ENCODE measurements around the gene NGLY1.

NGLY1 gene

DNA sequence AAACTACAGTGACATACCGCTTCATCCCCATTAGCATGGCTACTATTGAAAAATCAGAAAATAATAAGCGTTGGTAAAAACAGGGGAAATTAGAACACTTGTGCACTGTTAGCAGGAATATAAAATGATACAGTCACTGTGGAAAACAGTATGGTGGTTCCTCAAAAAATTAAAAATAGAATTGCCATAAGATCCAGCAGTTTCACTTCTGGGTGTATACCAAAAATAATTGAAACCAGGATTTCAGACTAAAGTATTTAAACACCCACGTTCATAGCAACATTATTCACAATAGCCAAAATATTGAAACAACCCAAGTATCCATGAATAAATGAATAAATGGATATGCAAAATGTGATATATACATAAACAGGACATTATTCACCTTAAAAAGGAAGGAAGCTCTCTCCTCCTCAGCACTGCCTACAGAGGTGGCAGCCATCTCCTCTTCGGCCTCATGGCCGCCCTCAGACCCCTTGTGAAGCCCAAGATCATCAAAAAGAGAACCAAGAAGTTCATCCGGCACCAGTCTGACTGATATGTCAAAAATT lies 34.1 kb downstream of the NGLY1 start:
- TF ChIP-seq CTCF (IDR thresholded peaks at IDR 0.05; ENCODE audit: low read depth, low read length, missing control alignments), result no peak
- in situ Hi-C loops (cut with HindIII; ENCODE audit: low sequenced_read_pairs), result no loop called here
- no peak for DNase-seq (ENCODE audit: low read depth)
- no peak overlapping the region for H3K4me3 ChIP-seq (ENCODE audit: low read depth, low read length)

DNA sequence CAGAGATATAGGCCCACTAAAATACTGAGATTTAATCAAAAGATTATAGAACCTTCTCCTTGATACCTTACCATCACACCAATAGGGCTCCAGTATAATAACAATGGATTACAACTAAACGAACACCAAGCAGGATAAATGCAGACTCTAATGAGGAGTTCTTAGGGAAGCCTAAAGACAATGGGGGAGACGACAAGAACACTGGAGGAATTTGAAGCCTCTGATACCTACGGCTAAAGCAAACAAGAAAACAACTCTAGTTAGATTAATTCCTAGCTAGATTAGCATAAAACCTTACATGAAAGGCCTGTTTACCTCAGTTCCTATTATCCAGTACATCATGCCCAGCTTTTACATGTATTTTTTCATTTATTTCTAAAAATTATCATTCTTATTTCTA lies 35.1 kb downstream of the NGLY1 start:
- TF ChIP-seq CTCF (IDR thresholded peaks at IDR 0.05; ENCODE audit: low read depth, low read length, missing control alignments), result no peak

DNA sequence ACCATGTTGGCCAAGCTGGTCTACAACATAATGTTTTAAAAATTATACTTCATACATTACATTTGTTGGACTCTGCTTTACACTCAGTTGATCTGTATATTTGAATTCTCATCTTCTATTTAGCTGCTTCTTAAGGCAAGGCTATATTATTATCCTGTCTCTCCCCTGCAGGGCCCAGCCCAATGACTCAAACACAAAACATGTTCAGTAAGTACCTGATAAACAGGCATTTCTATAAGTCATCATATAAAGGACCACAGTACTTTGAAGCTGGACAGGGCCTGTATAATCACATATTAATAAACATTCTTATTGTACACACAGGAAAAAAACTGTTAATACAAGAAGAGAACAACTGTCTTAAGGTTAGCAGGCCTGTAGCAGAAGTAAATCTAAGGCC lies 36.2 kb downstream of the NGLY1 start:
- DNase-seq (ENCODE audit: low read depth), result no peak
- in situ Hi-C loops (cut with HindIII; ENCODE audit: low sequenced_read_pairs), result no loop called here
- TF ChIP-seq CTCF (IDR thresholded peaks at IDR 0.05; ENCODE audit: low read depth, low read length, missing control alignments), result no peak
- no peak overlapping the region for H3K4me3 ChIP-seq (ENCODE audit: low read depth, low read length)

More for the DNA sequence above, 35.1 kb downstream of the NGLY1 start:
- no peak for DNase-seq (ENCODE audit: low read depth)
- in situ Hi-C loops (cut with HindIII; ENCODE audit: low sequenced_read_pairs), result no loop called here
- no peak overlapping the region for H3K4me3 ChIP-seq (ENCODE audit: low read depth, low read length)

DNA sequence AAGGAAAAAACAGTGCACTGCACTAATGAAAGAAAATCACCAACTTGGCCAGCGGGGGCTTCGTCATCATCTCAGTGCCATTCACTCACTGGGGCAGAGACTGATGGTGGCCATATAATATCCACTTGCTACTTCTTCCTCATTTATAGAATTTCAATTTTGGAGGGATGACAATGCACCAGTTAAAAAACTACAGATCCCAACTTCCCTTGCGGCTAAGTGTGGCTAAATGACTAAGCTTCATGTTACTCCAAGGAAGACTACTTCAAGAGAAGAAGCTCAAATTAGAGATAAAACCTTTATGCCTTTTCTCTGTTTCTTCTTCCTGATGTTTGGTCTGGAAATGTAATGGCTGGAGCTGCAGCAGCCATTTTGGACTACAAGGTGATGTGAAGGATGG lies 38.8 kb downstream of the NGLY1 start:
- TF ChIP-seq CTCF (IDR thresholded peaks at IDR 0.05; ENCODE audit: low read depth, low read length, missing control alignments), result no peak
- no peak for DNase-seq (ENCODE audit: low read depth)
- H3K4me3 ChIP-seq (ENCODE audit: low read depth, low read length), result no peak overlapping the region
- in situ Hi-C loops (cut with HindIII; ENCODE audit: low sequenced_read_pairs), result no loop called here

DNA sequence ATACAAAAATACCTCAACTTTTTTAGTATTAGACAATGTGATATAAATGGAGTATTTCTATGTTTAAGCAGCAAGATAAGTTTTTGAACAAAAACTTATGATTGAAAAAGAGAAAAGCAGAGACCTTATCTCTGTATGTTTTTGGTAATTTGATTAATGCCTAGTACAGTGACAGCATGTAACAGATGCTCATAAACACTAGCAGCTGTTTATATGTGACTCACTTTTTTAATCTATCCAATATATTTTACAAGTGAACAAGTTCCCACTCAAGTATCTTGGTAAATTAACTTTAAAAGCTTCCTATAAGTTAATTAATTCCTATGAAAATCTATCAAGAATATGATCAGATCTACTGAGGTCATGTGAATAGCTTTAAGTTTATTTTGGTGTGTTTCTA lies 55.1 kb downstream of the NGLY1 start:
- DNase-seq (ENCODE audit: low read depth), result no peak
- TF ChIP-seq CTCF (IDR thresholded peaks at IDR 0.05; ENCODE audit: low read depth, low read length, missing control alignments), result no peak
- H3K4me3 ChIP-seq (ENCODE audit: low read depth, low read length), result no peak overlapping the region
- in situ Hi-C loops (cut with HindIII; ENCODE audit: low sequenced_read_pairs), result no loop called here

GRCh38 chr3:25727316-25727715 lies 55.9 kb downstream of the NGLY1 start:
- in situ Hi-C loops (cut with HindIII; ENCODE audit: low sequenced_read_pairs), result no loop called here
- no peak overlapping the region for H3K4me3 ChIP-seq (ENCODE audit: low read depth, low read length)
- no peak for DNase-seq (ENCODE audit: low read depth)
- no peak for TF ChIP-seq CTCF (IDR thresholded peaks at IDR 0.05; ENCODE audit: low read depth, low read length, missing control alignments)

DNA sequence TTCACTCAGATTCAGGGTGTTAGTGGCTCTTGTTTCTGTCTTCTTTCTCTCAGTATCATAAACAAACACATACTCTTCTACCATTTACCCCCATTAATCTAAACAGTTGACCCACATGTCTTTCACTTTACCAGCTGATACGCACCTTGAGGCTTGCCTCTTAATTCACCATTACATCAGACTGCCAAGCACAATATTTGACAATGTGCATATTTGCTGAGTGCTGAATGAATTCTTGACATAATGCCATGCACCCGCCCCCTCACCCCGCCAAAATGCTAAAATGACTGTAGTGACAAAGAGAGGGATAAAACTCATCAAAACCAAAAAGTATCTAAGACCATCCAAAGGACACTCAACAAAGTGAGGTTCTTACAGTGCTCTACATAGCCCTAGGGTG lies 57.4 kb downstream of the NGLY1 start:
- no peak for DNase-seq (ENCODE audit: low read depth)
- in situ Hi-C loops (cut with HindIII; ENCODE audit: low sequenced_read_pairs), result no loop called here

More for the DNA sequence above, 57.4 kb downstream of the NGLY1 start:
- no peak overlapping the region for H3K4me3 ChIP-seq (ENCODE audit: low read depth, low read length)
- no peak for TF ChIP-seq CTCF (IDR thresholded peaks at IDR 0.05; ENCODE audit: low read depth, low read length, missing control alignments)
